ENCODE data around the gene SMIM44. TPM values are rescaled to one million over a fixed set of nuclear protein-coding genes. Genes with fewer than 3 reads are reported as not detected.

SMIM44 gene
- total RNA-seq, 1 donor from 2014 or later, result not detected

DNA sequence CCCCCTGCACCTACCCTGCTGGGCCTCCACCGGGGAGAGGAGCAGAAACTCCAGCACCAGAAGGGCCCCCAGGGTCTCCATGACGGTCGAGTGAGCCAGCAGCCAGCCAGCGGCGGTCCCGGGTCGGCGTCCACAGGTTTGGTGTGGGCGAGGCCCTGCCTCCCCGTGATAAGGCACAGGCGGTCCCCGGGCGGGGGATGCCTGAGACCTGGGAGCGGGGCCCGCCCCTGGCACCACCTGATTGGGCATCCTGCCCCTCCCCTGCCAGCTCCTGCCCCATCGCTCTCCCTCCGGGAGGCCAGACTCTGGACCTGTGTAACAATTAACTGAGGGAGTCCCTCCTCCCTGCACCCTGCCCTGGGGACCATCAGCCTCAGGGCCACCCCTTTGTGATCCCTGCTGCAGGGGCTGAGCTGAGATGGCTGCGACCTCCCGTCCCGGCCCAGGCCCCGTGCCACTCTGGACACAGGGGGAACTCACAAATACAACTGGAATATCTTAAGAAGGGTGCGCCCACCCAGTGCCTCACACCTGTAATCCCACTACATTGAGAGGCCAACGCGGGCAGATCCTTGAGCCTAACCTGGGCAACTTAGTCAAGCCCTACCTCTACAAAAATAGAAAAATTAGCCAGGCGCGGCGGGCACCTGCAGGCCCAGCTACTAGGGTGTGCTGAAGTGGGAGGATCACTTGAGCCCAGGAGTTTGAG is 2.7 kb downstream of the SMIM44 start, which contains the start of gene SMIM24:
Gene SMIM24, minus strand, starts transcription at position 143 of the 709 bp plus-strand sequence. Its CDS starts 62 bp downstream, at position 81.
- Mint-ChIP-seq H3K9me3 (no peaks in the 10 kb centered on the region), H3K27me3 (ENCODE audit: low read depth) (peaks cover 30% of the 10 kb centered on the region), H3K36me3 (ENCODE audit: low read depth) (no peaks in the 10 kb centered on the region), H3K27ac (ENCODE audit: unreplicated experiment) (no peak within 1 kb of the TSS), H3K4me1 (no peaks in the 10 kb centered on the region), H3K4me3 (no peak within 1 kb of the TSS)
- no peak for TF ChIP-seq CTCF (conservative IDR thresholded peaks at IDR 0.05)
- no peak for DNase-seq (ENCODE audit: low read depth, low spot score)

DNA sequence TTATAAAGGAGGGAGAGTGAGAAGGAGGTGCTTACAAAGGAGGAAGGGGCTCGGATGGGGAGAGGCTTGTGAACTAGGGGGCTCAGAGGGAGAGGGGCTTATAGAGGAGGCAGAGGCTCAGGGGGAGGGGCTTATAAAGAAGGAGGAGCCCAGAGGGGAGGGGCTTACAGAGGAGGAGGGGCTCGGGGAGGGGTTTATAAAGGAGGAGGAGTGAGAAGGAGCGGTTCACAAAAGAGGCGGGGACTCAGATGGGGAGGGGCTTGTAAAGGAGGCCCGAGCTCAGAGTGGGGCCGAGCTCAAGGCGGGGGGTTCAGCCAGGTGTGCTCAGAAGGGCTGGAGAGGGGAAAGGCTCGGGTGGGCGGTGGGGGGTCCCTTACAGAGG is 3.4 kb downstream of the SMIM44 start:
- Mint-ChIP-seq H3K9me3 (no peaks in the 10 kb centered on the region), H3K27me3 (ENCODE audit: low read depth) (peaks cover 27% of the 10 kb centered on the region), H3K4me3 (no peak overlapping the region), H3K27ac (ENCODE audit: unreplicated experiment) (no peak overlapping the region), H3K4me1 (no peaks in the 10 kb centered on the region), H3K36me3 (ENCODE audit: low read depth) (no peaks in the 10 kb centered on the region)
- no peak for DNase-seq (ENCODE audit: low read depth, low spot score)
- no peak for TF ChIP-seq CTCF (conservative IDR thresholded peaks at IDR 0.05)

- H3K9me3 Mint-ChIP-seq, result no peaks in the 10 kb centered on the region
- no peaks in the 10 kb centered on the region for H3K4me1 Mint-ChIP-seq
- no peak overlapping the region for H3K4me3 Mint-ChIP-seq
- H3K27ac Mint-ChIP-seq (ENCODE audit: unreplicated experiment), result no peak overlapping the region
- no peak for DNase-seq (ENCODE audit: low read depth, low spot score)
- no peaks in the 10 kb centered on the region for H3K36me3 Mint-ChIP-seq (ENCODE audit: low read depth)
- peaks cover 25% of the 10 kb centered on the region for H3K27me3 Mint-ChIP-seq (ENCODE audit: low read depth)
- TF ChIP-seq CTCF (conservative IDR thresholded peaks at IDR 0.05), result no peak
These were observed 3.9 kb downstream of the SMIM44 start for GRCh38 chr19:3479177-3479833.

DNA sequence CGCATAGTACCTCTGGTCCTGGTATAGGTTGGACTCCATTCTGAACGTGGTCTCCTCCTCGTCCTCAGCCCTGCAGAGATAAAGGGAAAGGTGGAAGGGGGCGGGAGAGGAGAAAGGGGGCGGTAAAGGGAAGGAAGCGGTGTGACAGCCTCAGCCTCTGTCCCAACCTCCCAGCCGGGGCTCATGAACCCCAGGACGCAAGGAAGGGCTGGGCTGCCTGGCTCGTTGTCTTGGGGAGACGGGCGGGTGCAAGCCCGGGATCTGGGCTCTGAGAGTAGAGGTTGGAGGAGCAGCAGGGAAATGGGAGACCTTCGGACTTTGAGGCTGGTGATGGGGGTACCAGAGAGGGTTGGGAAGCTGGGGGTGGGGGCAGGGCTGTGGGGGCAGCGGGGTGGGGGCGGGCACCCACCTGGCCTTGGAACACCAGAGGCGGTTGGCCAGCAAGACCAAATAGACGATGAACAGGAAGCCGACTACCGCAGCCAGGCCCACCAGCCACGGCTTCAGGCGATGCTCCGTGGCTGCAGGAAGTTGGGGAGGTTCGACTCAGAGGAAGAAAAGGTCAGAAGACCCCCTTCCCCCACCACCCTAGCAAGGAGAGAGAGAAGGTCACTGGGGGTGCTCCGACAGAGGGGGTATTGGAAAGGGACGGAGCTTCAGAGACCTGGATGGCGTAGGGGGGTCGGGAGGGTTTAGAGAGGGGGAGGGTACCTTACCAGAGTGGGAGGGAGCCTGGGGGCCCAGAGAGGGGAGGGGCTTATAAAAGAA is 4.6 kb downstream of the SMIM44 start:
- Mint-ChIP-seq H3K27ac (ENCODE audit: unreplicated experiment) (no peak overlapping the region), H3K36me3 (ENCODE audit: low read depth) (no peaks in the 10 kb centered on the region), H3K4me1 (no peaks in the 10 kb centered on the region), H3K4me3 (no peak overlapping the region), H3K27me3 (ENCODE audit: low read depth) (peaks cover 25% of the 10 kb centered on the region), H3K9me3 (no peaks in the 10 kb centered on the region)
- DNase-seq (ENCODE audit: low read depth, low spot score), result no peak
- no peak for TF ChIP-seq CTCF (conservative IDR thresholded peaks at IDR 0.05)

GRCh38 chr19:3477951-3478350 is 5.3 kb downstream of the SMIM44 start:
- Mint-ChIP-seq H3K4me3 (no peak overlapping the region), H3K27me3 (ENCODE audit: low read depth) (peaks cover 28% of the 10 kb centered on the region), H3K9me3 (no peaks in the 10 kb centered on the region), H3K4me1 (no peaks in the 10 kb centered on the region), H3K27ac (ENCODE audit: unreplicated experiment) (no peak overlapping the region), H3K36me3 (ENCODE audit: low read depth) (no peaks in the 10 kb centered on the region)
- no peak for DNase-seq (ENCODE audit: low read depth, low spot score)
- TF ChIP-seq CTCF (conservative IDR thresholded peaks at IDR 0.05), result no peak

Data from neural crest cell (in vitro differentiated cells).